GM12864 (cell line): ENCODE results near the gene EHHADH.

Experiments used
- DNase-seq: peaks from one replicate; pipeline ENCODE4 v3.0.0-alpha.2; 2011; ENCODE audit warnings: low read depth
- H3K4me3 ChIP-seq: 2 replicates; pipeline ENCODE4 v1.5.1; 2011; ENCODE audit warnings: mild to moderate bottlenecking, low read depth, low read length, control low read depth
- CTCF ChIP-seq: IDR thresholded peaks from 2 replicates; pipeline ENCODE4 v1.5.1; 2011; ENCODE audit warnings: low read depth, mild to moderate bottlenecking, moderate library complexity, low read length, control low read depth, inconsistent platforms; ENCODE audit errors: missing control alignments

Gene EHHADH

DNA sequence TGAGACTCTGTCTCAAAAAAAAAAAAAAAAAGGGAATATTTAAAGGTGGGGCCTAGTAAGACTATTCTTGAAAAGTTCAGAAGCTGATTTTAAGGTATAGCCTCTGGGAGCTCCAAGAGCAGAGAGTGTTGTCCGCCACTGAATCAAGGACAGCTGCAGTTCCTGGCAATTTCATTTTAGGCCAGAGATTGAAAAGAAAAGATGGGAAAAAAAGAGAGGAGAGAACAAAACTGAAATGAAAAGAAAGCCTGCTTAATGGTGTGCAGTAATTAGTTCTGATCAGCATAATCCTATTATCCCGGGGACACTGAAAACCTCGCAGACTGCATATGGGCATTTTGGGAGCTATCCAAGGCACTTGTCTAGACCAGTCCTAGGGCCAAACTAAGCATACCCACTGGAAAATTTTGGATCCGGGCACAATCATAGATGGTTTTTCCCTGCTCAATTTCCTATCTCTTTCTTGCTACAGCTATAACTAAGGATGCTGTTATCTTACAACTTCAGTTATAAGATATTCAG lies 43.2 kb downstream of the EHHADH start:
- no peak for DNase-seq
- no peak overlapping the region for H3K4me3 ChIP-seq
- TF ChIP-seq CTCF = no peak

- TF ChIP-seq CTCF = no peak
- no peak overlapping the region for H3K4me3 ChIP-seq
- DNase-seq = no peak
Measured at GRCh38 chr3:185208823-185209222, 45.0 kb downstream of the EHHADH start.

GRCh38 chr3:185207931-185208746 lies 45.7 kb downstream of the EHHADH start:
- no peak overlapping the region; the same call in 1 of the 2 replicates for H3K4me3 ChIP-seq
- DNase-seq = peak; percentile 85
- no peak for TF ChIP-seq CTCF

DNA sequence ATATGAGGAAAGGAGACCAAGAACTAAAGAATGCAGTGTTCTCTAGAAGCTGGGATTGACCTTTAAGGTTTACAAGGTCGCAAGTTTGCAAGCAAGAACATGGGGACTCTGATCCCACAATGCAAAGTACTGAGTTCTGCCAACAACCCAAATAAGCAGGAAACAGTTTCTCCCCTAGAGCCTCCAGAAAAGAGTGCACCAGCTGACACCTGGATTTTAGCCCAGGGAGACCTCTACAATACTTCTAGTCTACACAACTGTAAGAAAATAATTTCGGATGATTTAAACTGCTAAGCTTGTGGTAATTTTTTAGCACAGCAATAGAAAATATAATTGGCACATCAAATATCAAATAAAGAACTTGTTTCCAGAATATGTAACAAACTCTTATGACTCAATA lies 46.4 kb downstream of the EHHADH start:
- DNase-seq = no peak
- no peak for TF ChIP-seq CTCF
- H3K4me3 ChIP-seq = no peak overlapping the region

DNA sequence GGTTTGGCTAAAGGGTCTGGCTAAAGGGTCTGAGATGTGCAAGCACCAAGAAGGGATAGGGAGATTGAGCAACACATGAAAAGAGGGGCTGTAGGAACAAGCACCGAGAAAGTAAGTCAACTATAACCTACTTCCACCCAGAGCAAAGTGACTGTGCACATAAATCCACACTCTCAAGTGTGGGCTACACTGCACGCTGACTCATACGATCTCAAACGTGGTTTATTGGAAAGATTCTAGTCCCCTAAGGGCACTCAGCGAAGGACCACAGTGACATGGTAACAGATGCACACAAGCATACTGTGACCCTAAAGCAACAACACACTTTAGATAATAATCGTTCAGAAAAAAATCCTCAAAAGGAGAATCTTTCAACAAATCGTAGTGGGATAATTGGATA lies 48.0 kb downstream of the EHHADH start:
- no peak overlapping the region for H3K4me3 ChIP-seq
- DNase-seq = no peak

DNA sequence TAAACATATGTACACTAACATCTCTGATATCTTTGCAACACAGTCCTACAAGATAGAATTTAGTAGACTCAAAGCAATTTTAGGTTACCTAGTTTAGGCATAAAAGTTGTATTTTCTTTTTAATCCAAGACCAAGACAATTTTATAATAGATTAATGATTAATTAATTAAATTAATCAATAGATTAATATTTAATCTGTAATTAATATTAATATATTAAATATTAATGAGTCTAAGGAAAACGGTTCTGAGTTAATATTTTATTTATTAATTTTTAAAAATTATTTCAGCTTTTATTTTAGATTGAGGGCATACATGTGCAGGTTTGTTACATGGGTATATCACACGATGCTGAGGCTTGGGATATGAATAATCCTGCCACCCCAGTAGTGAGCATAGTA lies 49.0 kb downstream of the EHHADH start:
- no peak for TF ChIP-seq CTCF
- no peak overlapping the region for H3K4me3 ChIP-seq
- DNase-seq = no peak

More for the DNA sequence above, 48.0 kb downstream of the EHHADH start:
- TF ChIP-seq CTCF = no peak

GRCh38 chr3:185200639-185201038 lies 53.2 kb downstream of the EHHADH start:
- DNase-seq = no peak
- TF ChIP-seq CTCF = no peak
- no peak overlapping the region for H3K4me3 ChIP-seq
